Subcutaneous abdominal adipose tissue (tissue), 5 donors: ENCODE results near the gene MAP3K5.

Experiments used
- H3K27ac ChIP-seq: one replicate; pipeline ENCODE4 v1.7.0; 2013; ENCODE audit warnings: low read depth, mild to moderate bottlenecking, inconsistent platforms, low read length, moderate library complexity
- H3K27me3 ChIP-seq, 5 donors: one replicate each; pipeline ENCODE4 v1.7.0; 2013; ENCODE audit warnings: low read length in 5 of 5, inconsistent platforms in 1 of 5; ENCODE audit not compliant: control insufficient read depth in 5 of 5, insufficient read depth in 4 of 5
- H3K36me3 ChIP-seq, 5 donors: one replicate each; pipeline ENCODE4 v1.7.0; 2013; ENCODE audit warnings: low read length in 5 of 5; ENCODE audit not compliant: control insufficient read depth in 5 of 5, insufficient read depth in 5 of 5
- H3K4me1 ChIP-seq, 5 donors: one replicate each; pipeline ENCODE4 v1.7.0; 2013; ENCODE audit warnings: low read length in 5 of 5, mild to moderate bottlenecking in 3 of 5, moderate library complexity in 1 of 5; ENCODE audit not compliant: control insufficient read depth in 5 of 5, insufficient read depth in 5 of 5
- H3K4me3 ChIP-seq, 5 donors: one replicate each; pipeline ENCODE4 v1.7.0; 2013; ENCODE audit warnings: low read length in 5 of 5, low read depth in 1 of 5
- H3K9ac ChIP-seq, 5 donors: one replicate each; pipeline ENCODE4 v1.7.0; 2013; ENCODE audit warnings: low read length in 5 of 5, mild to moderate bottlenecking in 4 of 5, moderate library complexity in 3 of 5
- H3K9me3 ChIP-seq, 5 donors: one replicate each; pipeline ENCODE4 v1.7.0; 2013; ENCODE audit warnings: low read length in 5 of 5; ENCODE audit not compliant: control insufficient read depth in 5 of 5
- donor health status: healthy.
- donor health status: healthy.
- donor health status: healthy.
- donor health status: healthy.
- donor health status: healthy.

The MAP3K5 gene

GRCh38 chr6:136783495-136784270 is 8.6 kb downstream of the MAP3K5 start:
- Histone ChIP-seq H3K27ac (peak overlapping the region; percentile 64), H3K9me3 (no peaks in the 10 kb centered on the region), H3K4me1 (peaks cover 10 to 55% (median 44%) of the 10 kb centered on the region in 5 donors), H3K9ac (peak overlapping the region in 2 of 5 donors; percentile 7 to 40), H3K36me3 (no peaks in the 10 kb centered on the region), H3K27me3 (no peaks in the 10 kb centered on the region), H3K4me3 (peak overlapping the region in 3 of 5 donors; percentile 23 to 47 (median 35))

DNA sequence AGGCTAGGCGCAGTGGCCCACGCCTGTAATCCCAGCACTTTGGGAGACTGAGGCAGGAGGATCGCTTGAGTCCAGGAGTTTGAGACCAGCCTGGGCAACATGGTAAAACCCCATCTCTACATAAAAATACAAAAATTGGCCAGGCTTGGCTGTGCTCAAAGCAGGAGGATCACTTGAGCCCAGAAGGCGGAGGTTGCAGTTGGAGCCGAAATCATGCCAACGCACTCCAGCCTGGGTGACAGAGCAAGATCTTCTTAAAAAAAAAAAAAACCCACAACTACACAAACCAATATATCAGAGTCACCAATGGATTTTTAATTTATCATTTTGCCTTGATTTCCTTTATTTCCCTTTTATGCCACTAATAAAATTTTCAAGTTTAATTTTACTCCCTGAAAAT is 9.3 kb downstream of the MAP3K5 start:
- no peak overlapping the region for H3K9ac ChIP-seq
- no peak overlapping the region for H3K4me3 ChIP-seq
- no peaks in the 10 kb centered on the region for H3K27me3 ChIP-seq
- peaks cover 10 to 54% (median 41%) of the 10 kb centered on the region in 5 donors for H3K4me1 ChIP-seq
- no peak overlapping the region for H3K27ac ChIP-seq
- H3K9me3 ChIP-seq: no peaks in the 10 kb centered on the region
- H3K36me3 ChIP-seq: no peaks in the 10 kb centered on the region

- Histone ChIP-seq H3K27ac (no peak overlapping the region), H3K9ac (no peak overlapping the region), H3K9me3 (no peaks in the 10 kb centered on the region), H3K4me1 (peaks cover 10 to 49% (median 34%) of the 10 kb centered on the region in 5 donors), H3K27me3 (no peaks in the 10 kb centered on the region), H3K36me3 (no peaks in the 10 kb centered on the region), H3K4me3 (no peak overlapping the region)
These were observed 10.1 kb downstream of the MAP3K5 start for GRCh38 chr6:136782021-136782770.

GRCh38 chr6:136780972-136781371 is 11.3 kb downstream of the MAP3K5 start:
- H3K9ac ChIP-seq: no peak overlapping the region
- no peaks in the 10 kb centered on the region for H3K9me3 ChIP-seq
- H3K36me3 ChIP-seq: no peaks in the 10 kb centered on the region
- no peak overlapping the region for H3K4me3 ChIP-seq
- no peak overlapping the region for H3K27ac ChIP-seq
- peaks cover 10 to 41% (median 26%) of the 10 kb centered on the region in 5 donors for H3K4me1 ChIP-seq
- no peaks in the 10 kb centered on the region for H3K27me3 ChIP-seq

GRCh38 chr6:136779682-136780081 is 12.6 kb downstream of the MAP3K5 start:
- H3K4me3 ChIP-seq: no peak overlapping the region
- H3K36me3 ChIP-seq: no peaks in the 10 kb centered on the region
- no peak overlapping the region for H3K27ac ChIP-seq
- peaks cover 7 to 29% (median 22%) of the 10 kb centered on the region in 5 donors for H3K4me1 ChIP-seq
- no peak overlapping the region for H3K9ac ChIP-seq
- no peaks in the 10 kb centered on the region for H3K9me3 ChIP-seq
- H3K27me3 ChIP-seq: no peaks in the 10 kb centered on the region

- Histone ChIP-seq H3K4me3 (no peak overlapping the region), H3K9me3 (no peaks in the 10 kb centered on the region), H3K27ac (no peak overlapping the region), H3K36me3 (no peaks in the 10 kb centered on the region), H3K9ac (no peak overlapping the region), H3K27me3 (no peaks in the 10 kb centered on the region), H3K4me1 (peaks cover under 1 to 13% (median 7%) of the 10 kb centered on the region in 5 donors)
These were observed 14.6 kb downstream of the MAP3K5 start for GRCh38 chr6:136777651-136778050.

DNA sequence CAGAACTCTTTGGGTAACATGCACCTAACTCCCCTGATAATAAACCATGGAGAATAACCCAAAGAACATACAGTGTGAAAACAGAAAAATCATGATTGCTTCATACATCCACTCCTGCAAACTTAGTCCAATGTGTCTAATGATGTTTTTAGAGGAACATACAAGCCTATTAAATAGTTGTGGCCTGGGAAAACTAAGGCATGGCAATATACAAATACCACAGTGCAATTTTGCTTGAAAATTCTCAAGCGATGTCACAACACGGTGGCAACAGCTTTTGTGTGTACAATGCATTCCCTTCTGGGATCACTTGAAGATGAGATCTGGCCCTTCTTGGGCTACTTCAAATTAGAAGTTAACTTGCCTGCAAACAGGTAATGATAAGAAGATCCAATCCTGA is 16.7 kb downstream of the MAP3K5 start:
- no peaks in the 10 kb centered on the region for H3K9me3 ChIP-seq
- peaks cover 1 to 10% (median 5%) of the 10 kb centered on the region in 5 donors for H3K4me1 ChIP-seq
- H3K36me3 ChIP-seq: no peaks in the 10 kb centered on the region
- H3K27ac ChIP-seq: no peak overlapping the region
- no peaks in the 10 kb centered on the region for H3K27me3 ChIP-seq
- H3K9ac ChIP-seq: no peak overlapping the region
- no peak overlapping the region for H3K4me3 ChIP-seq

- no peak overlapping the region for H3K27ac ChIP-seq
- no peaks in the 10 kb centered on the region for H3K27me3 ChIP-seq
- no peaks in the 10 kb centered on the region for H3K9me3 ChIP-seq
- H3K9ac ChIP-seq: no peak overlapping the region
- H3K4me1 ChIP-seq: peaks cover 1 to 10% (median 5%) of the 10 kb centered on the region in 5 donors
- no peaks in the 10 kb centered on the region for H3K36me3 ChIP-seq
- H3K4me3 ChIP-seq: no peak overlapping the region
These were observed 17.2 kb downstream of the MAP3K5 start for GRCh38 chr6:136775081-136775480.

DNA sequence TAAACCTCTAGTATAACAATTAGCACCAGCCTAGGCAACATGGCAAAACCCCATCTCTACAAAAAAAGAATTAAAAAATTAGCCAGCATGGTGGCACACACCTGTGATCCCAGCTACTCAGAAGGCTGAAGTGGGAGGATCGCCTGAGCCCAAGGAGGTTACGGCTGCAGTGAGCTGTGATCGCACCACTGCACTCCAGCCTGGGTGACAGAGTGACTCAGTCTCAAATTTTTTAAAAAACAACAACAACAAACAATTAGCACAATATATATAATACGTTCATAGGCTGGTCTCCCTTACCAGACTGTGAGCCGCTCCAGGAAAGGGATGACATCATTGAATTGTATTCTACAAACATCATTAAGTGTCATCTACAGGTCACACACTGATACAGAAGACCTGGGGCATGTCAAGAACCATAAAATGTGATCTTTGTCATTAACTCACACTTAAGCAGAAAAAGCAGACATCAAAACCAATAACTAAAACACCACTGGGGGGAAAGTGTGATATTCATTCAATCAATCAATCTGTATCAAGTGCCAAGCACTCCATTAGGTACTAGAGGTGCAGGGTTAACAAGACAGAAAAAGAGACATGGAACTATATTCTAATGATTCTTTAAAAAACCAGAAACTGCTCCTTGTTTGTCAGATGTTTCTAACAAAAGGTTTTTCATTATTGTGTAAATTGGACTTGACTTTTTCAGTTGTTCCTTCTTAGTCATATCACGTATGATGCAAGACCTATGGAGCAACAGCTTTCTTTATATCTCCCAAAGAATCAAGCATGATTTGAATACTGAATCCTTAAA is 17.8 kb downstream of the MAP3K5 start:
- Histone ChIP-seq H3K9me3 (no peaks in the 10 kb centered on the region), H3K4me3 (no peak overlapping the region), H3K27ac (no peak overlapping the region), H3K9ac (no peak overlapping the region), H3K27me3 (no peaks in the 10 kb centered on the region), H3K36me3 (no peaks in the 10 kb centered on the region), H3K4me1 (peaks cover 0 to 10% (median 4%) of the 10 kb centered on the region in 5 donors)

GRCh38 chr6:136773473-136773796 is 18.8 kb downstream of the MAP3K5 start:
- Histone ChIP-seq H3K9me3 (no peaks in the 10 kb centered on the region), H3K36me3 (no peaks in the 10 kb centered on the region), H3K27me3 (no peaks in the 10 kb centered on the region), H3K4me3 (no peak overlapping the region), H3K4me1 (peaks cover 0 to 10% (median 4%) of the 10 kb centered on the region in 5 donors), H3K27ac (no peak overlapping the region), H3K9ac (no peak overlapping the region)
